ENCODE results near the gene EGFR. TPM values are rescaled to one million over a fixed set of nuclear protein-coding genes. Genes with fewer than 3 reads are reported as not detected.

Gene EGFR
- polyA plus RNA-seq, 1 of the 3 experiments (the other 2 are of a cell fraction) = 37.6 TPM

DNA sequence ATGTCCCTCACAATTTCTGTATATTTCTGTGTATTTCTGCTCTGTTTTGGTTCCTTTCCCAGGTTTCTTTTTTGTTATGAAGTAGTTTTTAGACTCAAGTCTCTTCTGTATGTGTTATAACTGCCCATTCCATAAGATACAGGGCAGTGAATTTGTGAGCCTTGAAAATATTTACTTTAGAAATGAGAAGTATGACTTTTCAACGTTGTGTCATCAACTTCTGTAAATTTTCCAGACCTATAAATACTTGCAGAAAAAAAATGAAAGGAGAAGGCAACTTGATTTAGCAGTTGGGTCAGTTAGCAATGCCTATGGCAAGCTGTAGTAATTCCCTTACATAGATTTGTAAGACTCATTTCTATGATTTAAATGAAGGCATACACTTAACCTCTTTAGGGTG lies 11.5 kb downstream of the EGFR start:
- POLR2A ChIA-PET = no interaction called here
- Histone ChIP-seq H3K9me3 (no peaks in the 10 kb centered on the region), H4K20me1 (ENCODE audit: insufficient read depth) (peaks cover 97% of the 10 kb centered on the region), H3K9ac (no peak overlapping the region), H2AFZ (ENCODE audit: low read depth) (no peak overlapping the region), H3F3A (replicated peaks; ENCODE audit: insufficient read depth) (peaks cover 22% of the 10 kb centered on the region), H3K27ac (ENCODE audit: low read depth in 2 of 2, low read length in 1 of 2) (peak overlapping the region in 1 of 2 experiments; percentile 42; a peak in 2 of 4 replicates), H3K4me1 (ENCODE audit: control insufficient read depth in 1 of 2, insufficient read depth in 2 of 2, low read depth in 1 of 2, low read length in 1 of 2) (peaks cover 7 to 30% of the 10 kb centered on the region in 2 experiments), H3K27me3 (ENCODE audit: insufficient read depth) (no peaks in the 10 kb centered on the region), H3K4me2 (peak overlapping the region; percentile 53), H3K4me3 (ENCODE audit: low read depth in 2 of 2, low read length in 1 of 2) (no peak overlapping the region), H3K9me2 (no peaks in the 10 kb centered on the region), H3K79me2 (ENCODE audit: insufficient read depth) (peaks cover 99% of the 10 kb centered on the region), H3K36me3 (replicated peaks in 1 of 2; ENCODE audit: control insufficient read depth in 1 of 2, insufficient read depth in 2 of 2, low read length in 1 of 2) (peaks cover 6 to 35% of the 10 kb centered on the region in 2 experiments)
- no peak for DNase-seq
- no peak for TF ChIP-seq RAD21 (IDR thresholded peaks at IDR 0.05; ENCODE audit: low read length)
- TF ChIP-seq TAF1 (IDR thresholded peaks at IDR 0.05; ENCODE audit: borderline replicate concordance, low read depth, low read length) = no peak
- no peak for TF ChIP-seq MAX (IDR thresholded peaks at IDR 0.05; ENCODE audit: low read depth)
- WGBS (ENCODE audit: low lambda C conversion rate) = 16% methylated on average over 1 of the region's 1 CpG
- CTCF ChIA-PET = interaction anchor here (1.1 to 1.2 kb wide), 3 partner anchors 10 to 225 kb away, joined by 4 read pairs; no protein-coding TSS in a partner anchor

- ChIA-PET POLR2A (no interaction called here), CTCF (interaction anchor here (1.1 kb wide), 1 partner anchor 225 kb away, joined by 4 read pairs; no protein-coding TSS in a partner anchor)
- Histone ChIP-seq H3K27me3 (ENCODE audit: insufficient read depth) (no peaks in the 10 kb centered on the region), H4K20me1 (ENCODE audit: insufficient read depth) (peaks cover 96% of the 10 kb centered on the region), H3K9me2 (no peaks in the 10 kb centered on the region), H3K9me3 (no peaks in the 10 kb centered on the region), H3K9ac (no peak overlapping the region), H2AFZ (ENCODE audit: low read depth) (no peak overlapping the region), H3K4me1 (ENCODE audit: control insufficient read depth in 1 of 2, insufficient read depth in 2 of 2, low read depth in 1 of 2, low read length in 1 of 2) (peaks cover 7 to 36% of the 10 kb centered on the region in 2 experiments), H3K4me2 (no peak overlapping the region), H3K4me3 (ENCODE audit: low read depth in 2 of 2, low read length in 1 of 2) (no peak overlapping the region), H3F3A (replicated peaks; ENCODE audit: insufficient read depth) (peaks cover 22% of the 10 kb centered on the region), H3K79me2 (ENCODE audit: insufficient read depth) (peaks cover 99% of the 10 kb centered on the region), H3K36me3 (replicated peaks in 1 of 2; ENCODE audit: control insufficient read depth in 1 of 2, insufficient read depth in 2 of 2, low read length in 1 of 2) (peaks cover 0 to 35% of the 10 kb centered on the region in 2 experiments), H3K27ac (ENCODE audit: low read depth in 2 of 2, low read length in 1 of 2) (peak overlapping the region in 1 of 2 experiments; percentile 42; a peak in 1 of 4 replicates)
- DNase-seq = no peak
- TF ChIP-seq RAD21 (IDR thresholded peaks at IDR 0.05; ENCODE audit: low read length) (no peak), SIN3A (IDR thresholded peaks at IDR 0.05; ENCODE audit: borderline replicate concordance, low read depth, low read length) (no peak), RCOR1 (IDR thresholded peaks at IDR 0.05; ENCODE audit: low read length) (no peak), MEF2A (IDR thresholded peaks at IDR 0.05; ENCODE audit: borderline replicate concordance, low read depth) (no peak), GATA2 (CRISPR knock-in tag; IDR thresholded peaks at IDR 0.05) (no peak), TCF12 (IDR thresholded peaks at IDR 0.05) (no peak), PBX3 (IDR thresholded peaks at IDR 0.05) (no peak), FOXM1 (IDR thresholded peaks at IDR 0.05; ENCODE audit: low read depth) (no peak), EP300 (IDR thresholded peaks at IDR 0.05; ENCODE audit: borderline replicate concordance in 1 of 2, low read depth in 1 of 2, low read length in 1 of 2) (no peak), POLR2AphosphoS5 (IDR thresholded peaks at IDR 0.05; ENCODE audit: low read depth, low read length) (no peak), NFIC (IDR thresholded peaks at IDR 0.05; ENCODE audit: borderline replicate concordance) (no peak), YY1 (IDR thresholded peaks at IDR 0.05; ENCODE audit: low read depth) (no peak), USF2 (IDR thresholded peaks at IDR 0.05; ENCODE audit: borderline replicate concordance, low read depth, low read length) (no peak), USF1 (IDR thresholded peaks at IDR 0.05; ENCODE audit: borderline replicate concordance, low read depth) (no peak), NRF1 (IDR thresholded peaks at IDR 0.05; ENCODE audit: low read depth, low read length) (no peak), FOXJ3 (CRISPR knock-in tag; IDR thresholded peaks at IDR 0.05) (no peak), SMC3 (IDR thresholded peaks at IDR 0.05; ENCODE audit: low read depth, low read length) (no peak), RFX5 (IDR thresholded peaks at IDR 0.05; ENCODE audit: low read length) (no peak)
- TF ChIP-seq, protein P1, sequence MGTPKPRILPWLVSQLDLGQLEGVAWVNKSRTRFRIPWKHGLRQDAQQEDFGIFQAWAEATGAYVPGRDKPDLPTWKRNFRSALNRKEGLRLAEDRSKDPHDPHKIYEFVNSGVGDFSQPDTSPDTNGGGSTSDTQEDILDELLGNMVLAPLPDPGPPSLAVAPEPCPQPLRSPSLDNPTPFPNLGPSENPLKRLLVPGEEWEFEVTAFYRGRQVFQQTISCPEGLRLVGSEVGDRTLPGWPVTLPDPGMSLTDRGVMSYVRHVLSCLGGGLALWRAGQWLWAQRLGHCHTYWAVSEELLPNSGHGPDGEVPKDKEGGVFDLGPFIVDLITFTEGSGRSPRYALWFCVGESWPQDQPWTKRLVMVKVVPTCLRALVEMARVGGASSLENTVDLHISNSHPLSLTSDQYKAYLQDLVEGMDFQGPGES (IDR thresholded peaks at IDR 0.05; ENCODE audit: low read depth, low read length) = no peak
- 93% methylated on average over 2 of the region's 2 CpGs for WGBS (ENCODE audit: low lambda C conversion rate)
Measured at GRCh38 chr7:55031075-55031474, 12.3 kb downstream of the EGFR start.

All from SK-N-SH (cell line).